T-helper 17 cell (primary cell): ENCODE data around the gene CLEC1A. TPM values are rescaled to one million over a fixed set of nuclear protein-coding genes. Genes with fewer than 3 reads are reported as not detected.

ENCODE experiments used
- ATAC-seq: fragments of 150-1000 bp; cut with Tn5 transposase; 2 replicates; pipeline ENCODE4 v1.10.0; 2021; ENCODE audit warnings: mild to moderate bottlenecking, moderate library complexity
- DNase-seq, 3 donors: peaks; one replicate each; pipeline versions ENCODE4 v3.0.0 to v3.0.0-alpha.2; 2020 to 2021
- H3K9me3 ChIP-seq: one replicate; pipeline ENCODE4 v1.7.0; 2013; ENCODE audit warnings: low read length, mild to moderate bottlenecking; ENCODE audit not compliant: control insufficient read depth, poor library complexity, severe bottlenecking
- H3K27ac Mint-ChIP-seq: one replicate; pipeline ENCODE4 v1.8.0; 2022; ENCODE audit warnings: mild to moderate bottlenecking, moderate library complexity, mixed read lengths
- H3K27me3 Mint-ChIP-seq: one replicate; pipeline ENCODE4 v1.8.0; 2022; ENCODE audit warnings: mixed read lengths
- H3K36me3 Mint-ChIP-seq: one replicate; pipeline ENCODE4 v1.8.0; 2022; ENCODE audit warnings: low read depth, mixed read lengths
- H3K4me1 Mint-ChIP-seq: one replicate; pipeline ENCODE4 v1.8.0; 2022; ENCODE audit warnings: mild to moderate bottlenecking, mixed read lengths
- H3K4me3 Mint-ChIP-seq: one replicate; pipeline ENCODE4 v1.8.0; 2022; ENCODE audit warnings: mild to moderate bottlenecking, moderate library complexity, mixed read lengths
- total RNA-seq, 4 donors: library from RNA in 2 of 4; stranded (reverse) in 2 of 4; gene quantifications; one replicate each; pipeline ENCODE4 v1.2.3 and lab custom pipeline; 2022 to 2026

The CLEC1A gene, protein sequence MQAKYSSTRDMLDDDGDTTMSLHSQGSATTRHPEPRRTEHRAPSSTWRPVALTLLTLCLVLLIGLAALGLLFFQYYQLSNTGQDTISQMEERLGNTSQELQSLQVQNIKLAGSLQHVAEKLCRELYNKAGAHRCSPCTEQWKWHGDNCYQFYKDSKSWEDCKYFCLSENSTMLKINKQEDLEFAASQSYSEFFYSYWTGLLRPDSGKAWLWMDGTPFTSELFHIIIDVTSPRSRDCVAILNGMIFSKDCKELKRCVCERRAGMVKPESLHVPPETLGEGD
- total RNA-seq (not detected), total RNA-seq (lab: John Stamatoyannopoulos, UW) (0 reads per million in 2 donors)

DNA sequence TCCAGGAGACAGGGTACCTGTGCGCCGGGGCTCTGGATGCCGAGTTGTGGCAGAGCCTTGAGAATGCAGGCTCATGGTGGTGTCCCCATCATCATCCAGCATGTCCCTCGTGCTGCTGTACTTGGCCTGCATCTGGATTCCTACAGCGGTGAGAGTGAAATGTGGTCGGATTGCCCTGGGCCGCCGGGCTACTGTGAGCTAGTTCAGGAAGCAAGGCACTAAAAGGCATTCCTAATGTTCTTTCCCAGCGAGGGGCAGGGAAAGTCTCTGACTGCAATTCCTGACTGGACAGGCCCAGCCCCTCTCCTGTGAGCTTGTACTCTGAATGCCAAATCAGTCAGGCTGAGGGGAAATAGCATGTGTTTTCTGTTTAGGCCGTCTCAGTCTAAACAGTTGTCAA is at the start of gene CLEC1A:
Gene CLEC1A (minus strand): TSS at position 195 of the 400 bp plus-strand sequence. CDS start 63 bp downstream, at position 132.
- ATAC-seq (no peak), DNase-seq (no peak)
- Mint-ChIP-seq H3K27me3 (peaks cover 8% of the 10 kb centered on the region), H3K4me1 (no peaks in the 10 kb centered on the region), H3K27ac (no peak within 1 kb of the TSS), H3K4me3 (no peak within 1 kb of the TSS), H3K36me3 (no peaks in the 10 kb centered on the region)
- H3K9me3 ChIP-seq, result no peaks in the 10 kb centered on the region

DNA sequence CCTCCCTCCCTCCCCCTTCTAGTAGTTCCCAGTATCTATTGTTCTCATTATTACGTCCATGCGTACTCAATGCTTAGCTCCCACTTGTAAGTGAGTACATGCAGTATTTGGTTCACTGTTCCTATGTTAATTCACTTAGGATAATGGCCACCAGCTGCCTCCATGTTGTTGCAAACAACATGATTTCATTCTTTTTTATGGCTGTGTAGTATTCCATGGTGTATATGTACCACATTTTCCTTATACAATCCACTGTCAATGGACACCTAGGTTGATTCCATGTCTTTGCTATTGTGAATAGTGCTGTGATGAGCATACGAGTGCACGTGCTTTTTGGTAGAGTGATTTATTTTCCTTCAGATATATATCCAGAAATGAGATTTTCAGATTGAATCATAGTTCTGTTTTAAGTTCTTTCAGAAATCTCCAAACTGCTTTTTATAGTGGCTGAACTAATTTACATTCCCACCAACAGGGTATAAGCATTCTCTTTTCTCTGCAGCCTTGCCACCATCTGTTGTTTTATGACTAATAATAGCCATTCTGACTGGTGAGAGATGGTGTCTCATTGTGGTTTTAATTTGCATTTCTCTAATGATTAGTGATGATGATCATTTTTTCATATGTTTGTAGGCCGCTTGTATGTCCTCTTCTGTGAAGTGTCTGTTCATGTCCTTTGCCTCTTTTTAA is 49.1 kb upstream of the CLEC1A start:
- Mint-ChIP-seq H3K36me3 (no peaks in the 10 kb centered on the region), H3K4me1 (peaks cover 3% of the 10 kb centered on the region), H3K27ac (no peak overlapping the region), H3K4me3 (no peak overlapping the region), H3K27me3 (peaks cover 18% of the 10 kb centered on the region)
- DNase-seq (no peak), ATAC-seq (no peak)
- H3K9me3 ChIP-seq, result no peaks in the 10 kb centered on the region

DNA sequence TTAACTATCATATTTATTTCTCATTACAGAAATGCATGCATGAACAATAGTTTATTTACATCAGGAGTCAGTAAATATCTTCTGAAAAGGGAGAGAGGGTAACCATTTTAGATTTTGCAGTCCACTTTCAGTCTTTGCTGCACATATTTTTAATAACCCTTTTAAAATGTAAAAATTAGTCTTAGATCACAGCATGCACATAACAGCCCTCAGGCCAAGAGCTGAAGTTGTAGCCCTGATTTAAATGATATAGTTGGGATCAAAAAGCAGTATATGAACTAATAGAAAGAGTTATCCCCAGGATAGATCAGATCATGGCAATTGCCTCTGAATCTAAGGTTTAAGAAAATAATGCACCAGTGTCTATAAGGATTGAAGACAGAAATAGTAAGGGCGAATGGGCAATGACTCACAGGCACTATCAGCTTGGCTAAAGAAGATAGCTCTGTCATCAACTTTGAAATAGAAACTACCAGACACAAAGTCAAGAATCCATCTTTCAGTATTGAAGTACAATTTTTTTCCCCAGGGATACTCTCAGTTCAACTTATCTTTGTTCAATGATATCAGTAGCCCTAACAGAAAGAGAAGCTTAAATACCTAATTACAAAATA is 44.3 kb upstream of the CLEC1A start:
- H3K27ac Mint-ChIP-seq, result no peak overlapping the region
- no peak for DNase-seq
- no peak overlapping the region for H3K4me3 Mint-ChIP-seq
- peaks cover 24% of the 10 kb centered on the region for H3K27me3 Mint-ChIP-seq
- no peaks in the 10 kb centered on the region for H3K36me3 Mint-ChIP-seq
- ATAC-seq, result no peak
- no peaks in the 10 kb centered on the region for H3K9me3 ChIP-seq
- peaks cover 2% of the 10 kb centered on the region for H3K4me1 Mint-ChIP-seq

DNA sequence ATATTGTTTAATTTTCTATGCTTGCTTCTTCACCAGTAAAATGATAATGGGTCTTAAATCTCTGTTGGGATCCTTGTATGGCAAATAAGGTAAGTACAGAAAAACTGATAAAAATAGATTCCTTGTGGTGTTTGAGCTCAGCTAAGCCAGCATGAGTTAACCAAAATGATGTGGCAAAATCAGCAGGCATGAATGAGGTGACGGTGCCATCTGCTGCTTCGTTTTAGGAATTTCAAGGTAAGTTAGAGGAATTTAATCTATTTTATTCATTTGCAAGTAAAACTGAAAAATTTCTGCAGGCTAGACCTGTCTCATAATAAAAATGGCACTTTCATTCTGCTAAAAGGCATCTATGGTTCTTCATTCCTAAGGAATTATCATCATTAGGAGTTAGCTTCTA is 41.2 kb upstream of the CLEC1A start:
- peaks cover 4% of the 10 kb centered on the region for H3K4me1 Mint-ChIP-seq
- no peak overlapping the region for H3K4me3 Mint-ChIP-seq
- H3K36me3 Mint-ChIP-seq, result peaks cover 3% of the 10 kb centered on the region
- no peaks in the 10 kb centered on the region for H3K9me3 ChIP-seq
- peaks cover 34% of the 10 kb centered on the region for H3K27me3 Mint-ChIP-seq
- ATAC-seq (peak; percentile 49), DNase-seq (no peak)
- no peak overlapping the region for H3K27ac Mint-ChIP-seq

DNA sequence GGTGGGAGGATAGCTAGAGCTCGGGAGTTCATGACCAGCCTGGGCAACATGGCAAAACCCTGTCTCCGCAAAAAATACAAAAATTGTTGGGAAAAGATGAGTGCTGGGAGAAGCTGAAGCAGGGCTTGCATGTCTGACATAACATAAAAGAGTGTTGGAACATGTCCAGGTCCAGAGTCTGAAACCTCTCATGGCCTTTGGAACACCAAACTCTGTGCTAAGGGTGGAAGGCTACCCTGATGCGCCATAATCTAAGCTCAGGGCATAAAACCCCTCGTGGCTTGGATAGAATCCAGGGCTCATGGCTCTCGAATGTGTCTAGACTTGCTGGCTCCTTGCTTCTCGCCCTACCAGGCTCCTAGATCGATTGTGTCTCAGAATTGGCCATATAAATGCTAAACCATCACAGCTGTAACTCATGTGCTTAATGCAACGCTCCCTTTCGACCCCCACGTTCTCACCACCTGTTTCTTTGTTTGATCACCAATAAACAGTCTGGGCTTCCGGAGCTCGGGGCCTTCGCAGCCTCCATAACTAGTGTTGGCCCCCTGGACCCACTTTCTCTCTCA is 37.9 kb upstream of the CLEC1A start:
- peaks cover 16% of the 10 kb centered on the region for H3K27me3 Mint-ChIP-seq
- H3K4me3 Mint-ChIP-seq, result no peak overlapping the region
- DNase-seq (no peak), ATAC-seq (no peak)
- no peaks in the 10 kb centered on the region for H3K9me3 ChIP-seq
- no peak overlapping the region for H3K27ac Mint-ChIP-seq
- H3K4me1 Mint-ChIP-seq, result peaks cover 2% of the 10 kb centered on the region
- peaks cover 3% of the 10 kb centered on the region for H3K36me3 Mint-ChIP-seq

DNA sequence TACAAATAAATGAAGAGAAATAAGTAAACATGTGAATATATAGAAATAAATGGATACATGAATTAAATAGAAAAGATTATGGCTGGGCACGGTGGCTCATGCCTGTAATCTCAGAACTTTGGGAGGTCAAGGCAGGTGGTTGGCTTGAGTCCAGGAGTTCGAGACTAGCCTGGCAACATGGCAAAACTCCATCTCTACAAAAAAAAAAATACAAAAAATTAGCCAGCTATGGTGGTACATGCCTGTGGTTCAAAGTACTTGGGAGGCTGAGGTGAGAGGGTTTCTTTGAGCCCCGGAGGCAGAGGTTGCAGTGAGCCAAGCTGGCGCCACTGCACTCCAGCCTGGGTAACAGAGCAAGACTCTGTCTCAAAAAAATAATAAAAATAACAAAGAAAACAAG is 36.3 kb upstream of the CLEC1A start:
- peaks cover 13% of the 10 kb centered on the region for H3K27me3 Mint-ChIP-seq
- H3K4me3 Mint-ChIP-seq, result no peak overlapping the region
- peaks cover 3% of the 10 kb centered on the region for H3K36me3 Mint-ChIP-seq
- DNase-seq (no peak), ATAC-seq (no peak)
- peaks cover 7% of the 10 kb centered on the region for H3K4me1 Mint-ChIP-seq
- no peaks in the 10 kb centered on the region for H3K9me3 ChIP-seq
- no peak overlapping the region for H3K27ac Mint-ChIP-seq

DNA sequence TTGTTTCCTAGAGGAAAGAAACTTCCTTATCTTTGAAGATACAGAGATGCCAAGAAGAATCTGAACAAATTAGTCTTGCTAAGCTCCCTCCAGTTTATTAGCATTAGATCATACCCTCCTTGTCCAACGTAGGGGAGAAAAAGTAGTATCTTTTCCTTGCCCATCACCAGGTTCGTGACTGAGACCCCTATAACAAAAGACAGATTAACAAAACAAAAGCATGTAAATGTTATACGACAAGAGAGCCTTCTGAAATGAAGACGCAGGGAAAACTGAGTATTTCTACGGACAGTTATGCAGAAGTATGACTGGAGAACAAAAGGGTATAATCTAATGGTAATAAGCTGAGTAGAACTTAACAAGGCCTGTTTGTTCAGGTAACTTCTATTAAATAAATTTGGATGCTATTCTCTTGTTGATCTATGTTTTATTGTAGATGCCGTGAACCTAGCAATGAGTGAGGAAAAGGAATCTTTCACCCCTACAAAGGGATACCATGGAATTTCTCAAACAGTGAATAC is 34.1 kb upstream of the CLEC1A start:
- Mint-ChIP-seq H3K4me1 (peaks cover 7% of the 10 kb centered on the region), H3K4me3 (no peak overlapping the region), H3K27me3 (peaks cover 9% of the 10 kb centered on the region), H3K36me3 (peaks cover 3% of the 10 kb centered on the region), H3K27ac (no peak overlapping the region)
- H3K9me3 ChIP-seq, result no peaks in the 10 kb centered on the region
- DNase-seq (no peak), ATAC-seq (no peak)

DNA sequence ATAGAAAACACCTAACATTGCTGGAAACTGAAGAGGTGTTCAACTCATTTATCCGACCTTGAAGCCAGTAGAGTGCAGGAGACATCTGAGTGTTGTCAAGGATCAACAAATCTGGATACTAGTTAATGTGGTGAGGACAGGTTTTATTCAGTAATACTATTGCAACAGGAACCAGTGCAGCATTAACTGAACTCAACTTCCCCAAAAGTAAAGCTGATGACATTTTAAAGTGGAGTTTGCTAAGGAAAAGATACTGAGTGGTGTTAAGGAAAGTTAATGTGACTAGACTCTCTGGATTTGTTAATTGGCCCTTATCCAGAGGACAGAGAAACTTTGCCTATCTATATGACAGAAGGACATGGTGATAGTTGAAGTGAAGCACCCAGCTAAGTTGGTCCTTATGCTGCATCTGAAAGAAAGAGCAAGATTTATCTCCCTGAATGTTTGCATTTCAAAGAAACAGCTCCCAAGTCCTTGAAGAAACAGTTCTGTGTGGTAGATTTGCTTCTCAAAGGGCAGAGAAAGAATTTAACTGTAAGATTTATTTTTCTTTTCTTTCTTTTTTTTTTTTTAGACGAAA is 32.4 kb upstream of the CLEC1A start:
- no peak for ATAC-seq

DNA sequence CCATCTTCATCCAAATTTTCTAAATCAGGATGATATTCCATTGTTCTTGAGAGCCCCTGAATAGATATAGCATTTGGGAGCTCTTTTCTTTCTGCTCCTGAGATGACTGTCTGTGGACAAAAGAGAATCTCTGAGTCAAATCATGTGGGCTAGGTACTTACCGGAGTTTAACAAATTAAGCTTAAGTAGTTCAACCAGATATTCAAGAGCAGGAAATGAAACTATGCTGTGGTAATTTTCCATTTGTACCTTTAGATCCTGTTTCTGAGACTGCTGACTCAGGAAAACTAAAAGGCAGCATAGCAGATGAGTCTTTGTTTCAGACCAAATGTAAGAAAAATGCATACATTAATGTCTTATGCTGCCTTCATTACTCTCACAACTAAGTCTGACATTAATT is 31.3 kb upstream of the CLEC1A start, which contains the start of gene CLEC7A:
Gene CLEC7A (minus strand): TSS at position 158 of the 400 bp plus-strand sequence. CDS start 117 bp downstream, at position 41.
- no peaks in the 10 kb centered on the region for H3K9me3 ChIP-seq
- DNase-seq, result no peak
- Mint-ChIP-seq H3K27ac (no peak within 1 kb of the TSS), H3K36me3 (no peaks in the 10 kb centered on the region), H3K27me3 (peaks cover 7% of the 10 kb centered on the region), H3K4me1 (peaks cover 5% of the 10 kb centered on the region), H3K4me3 (peak within 1 kb of the TSS; percentile 46)
- peak; percentile 68 for ATAC-seq

More for the DNA sequence above, 32.4 kb upstream of the CLEC1A start:
- Mint-ChIP-seq H3K27me3 (peaks cover 7% of the 10 kb centered on the region), H3K36me3 (no peaks in the 10 kb centered on the region), H3K27ac (no peak overlapping the region), H3K4me3 (no peak overlapping the region), H3K4me1 (peaks cover 5% of the 10 kb centered on the region)
- H3K9me3 ChIP-seq, result no peaks in the 10 kb centered on the region
- DNase-seq, result no peak

DNA sequence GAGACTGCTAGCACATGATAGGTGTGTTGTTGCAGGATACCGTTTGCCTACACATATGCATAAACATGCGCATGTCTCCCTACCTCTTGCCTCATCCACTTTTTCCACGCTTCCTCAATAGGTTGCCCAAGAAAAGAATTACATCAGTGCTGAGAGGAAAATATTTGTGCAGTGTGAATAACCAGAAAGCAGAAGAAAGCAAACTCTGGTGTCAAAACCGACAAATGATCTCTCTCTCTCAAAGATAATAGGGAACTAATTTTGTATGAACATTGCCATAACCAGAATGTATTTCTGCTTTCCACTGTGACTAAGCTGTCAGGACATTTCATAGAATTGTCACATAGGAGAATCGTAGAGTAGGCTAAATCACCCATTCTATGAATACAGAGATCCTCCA is 29.9 kb upstream of the CLEC1A start:
- Mint-ChIP-seq H3K27me3 (peaks cover 7% of the 10 kb centered on the region), H3K27ac (no peak overlapping the region), H3K36me3 (no peaks in the 10 kb centered on the region), H3K4me1 (peaks cover 5% of the 10 kb centered on the region), H3K4me3 (no peak overlapping the region)
- ATAC-seq, result no peak
- no peak for DNase-seq
- H3K9me3 ChIP-seq, result no peaks in the 10 kb centered on the region

DNA sequence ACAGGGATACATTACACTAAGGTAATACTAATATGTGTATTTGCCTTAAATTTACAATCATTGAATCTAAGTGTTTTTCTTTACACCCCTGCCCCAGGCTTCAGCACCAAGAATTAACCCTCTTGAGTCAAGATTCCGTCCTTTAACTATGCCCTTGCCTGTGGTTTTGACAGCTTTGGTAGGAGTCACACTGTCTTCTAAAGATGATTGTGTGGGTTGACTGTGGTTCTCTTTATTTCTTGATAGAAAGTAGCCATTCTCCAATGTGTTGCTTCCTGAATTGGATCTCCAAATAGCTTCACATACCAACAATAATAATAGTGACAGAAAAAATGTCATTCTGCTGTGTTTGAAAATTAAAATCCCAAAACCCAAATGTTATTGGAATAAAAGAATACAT is 27.6 kb upstream of the CLEC1A start:
- H3K27me3 Mint-ChIP-seq, result peaks cover 7% of the 10 kb centered on the region
- no peak for ATAC-seq
- peaks cover 5% of the 10 kb centered on the region for H3K4me1 Mint-ChIP-seq
- no peaks in the 10 kb centered on the region for H3K36me3 Mint-ChIP-seq
- H3K27ac Mint-ChIP-seq, result no peak overlapping the region
- no peaks in the 10 kb centered on the region for H3K9me3 ChIP-seq
- DNase-seq, result no peak
- no peak overlapping the region for H3K4me3 Mint-ChIP-seq

DNA sequence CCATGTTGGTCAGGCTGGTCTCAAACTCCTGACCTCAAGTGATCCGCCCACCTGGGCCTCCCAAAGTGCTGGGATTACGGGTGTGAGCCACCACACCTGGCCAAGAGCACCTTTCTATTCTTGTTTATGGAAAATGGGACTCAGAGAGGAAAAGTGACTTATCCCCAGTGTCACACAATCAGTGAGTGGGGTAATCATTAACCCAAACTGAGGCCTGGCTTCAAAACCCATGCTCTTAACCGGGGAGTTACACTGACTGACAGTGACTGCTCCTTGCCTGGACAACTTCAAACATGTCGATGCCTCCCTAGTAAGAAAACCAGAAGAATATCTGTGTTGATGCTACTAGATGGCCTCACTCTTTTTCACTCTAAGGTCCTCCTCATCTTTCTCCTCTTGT is 23.9 kb upstream of the CLEC1A start:
- Mint-ChIP-seq H3K27ac (no peak overlapping the region), H3K36me3 (no peaks in the 10 kb centered on the region), H3K4me1 (peaks cover 2% of the 10 kb centered on the region), H3K4me3 (no peak overlapping the region), H3K27me3 (peaks cover 5% of the 10 kb centered on the region)
- DNase-seq (no peak), ATAC-seq (no peak)
- no peaks in the 10 kb centered on the region for H3K9me3 ChIP-seq

DNA sequence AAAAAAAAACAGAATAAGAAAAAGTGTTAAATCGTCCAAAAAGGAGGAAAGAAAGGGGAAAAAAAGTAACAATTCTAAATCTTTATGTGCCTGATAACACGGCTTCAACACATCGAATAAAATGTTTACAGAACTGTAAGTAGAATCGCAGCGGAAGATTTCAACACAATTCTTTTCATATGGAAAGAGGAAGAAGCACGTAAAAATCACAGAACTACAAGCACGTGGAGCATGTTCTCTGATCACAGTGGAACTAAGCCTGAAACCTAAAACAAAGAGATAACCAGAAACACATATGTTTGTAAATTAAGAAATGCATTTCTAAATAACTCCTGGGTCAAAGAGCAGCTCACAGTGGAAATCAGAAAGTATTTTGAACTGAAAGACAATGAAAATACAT is 22.5 kb upstream of the CLEC1A start:
- no peak overlapping the region for H3K27ac Mint-ChIP-seq
- ATAC-seq (no peak), DNase-seq (no peak)
- H3K9me3 ChIP-seq, result no peaks in the 10 kb centered on the region
- no peaks in the 10 kb centered on the region for H3K36me3 Mint-ChIP-seq
- no peak overlapping the region for H3K4me3 Mint-ChIP-seq
- no peaks in the 10 kb centered on the region for H3K27me3 Mint-ChIP-seq
- H3K4me1 Mint-ChIP-seq, result peaks cover 2% of the 10 kb centered on the region
